ENCODE measurements around the gene NAGLU. TPM values are rescaled to one million over a fixed set of nuclear protein-coding genes. Genes with fewer than 3 reads are reported as not detected.

NAGLU gene
- total and polyA plus RNA-seq, 2 of the 13 experiments (the other 11 are each of a cell fraction or from before 2014, with no cell fraction given): 28.2 to 40.1 TPM

- TF ChIP-seq MAF1 (CRISPR knock-in tag; IDR thresholded peaks at IDR 0.05; ENCODE audit: borderline replicate concordance) (0 out of 2 replicates have a peak, but pooled peaks have one; percentile 58), ZBTB3 (CRISPR knock-in tag; IDR thresholded peaks at IDR 0.05; ENCODE audit: borderline replicate concordance, low read depth) (peak; percentile 97), HNRNPH1 (optimal IDR thresholded peaks at IDR 0.05; ENCODE audit: low read depth, low read length) (no peak), ZNF780A (CRISPR knock-in tag; IDR thresholded peaks at IDR 0.05) (no peak), MEIS2 (CRISPR knock-in tag; IDR thresholded peaks at IDR 0.05) (0 out of 2 replicates have a peak, but pooled peaks have one; percentile 31), CCAR2 (optimal IDR thresholded peaks at IDR 0.05; ENCODE audit: low read depth, low read length) (no peak), ZBTB4 (CRISPR knock-in tag; IDR thresholded peaks at IDR 0.05; ENCODE audit: borderline replicate concordance) (peak; percentile 60; the same call in 1 of the 2 replicates), HNRNPK (IDR thresholded peaks at IDR 0.05; ENCODE audit: low read depth, low read length, poor library complexity, severe bottlenecking) (no peak), HNF4G (IDR thresholded peaks at IDR 0.05; ENCODE audit: borderline replicate concordance, low read depth, low read length) (peak; percentile 85), HNF4G (CRISPR knock-in tag; IDR thresholded peaks at IDR 0.05; ENCODE audit: borderline replicate concordance, low read depth) (peak; percentile 67; the same call in 1 of the 2 replicates), ZNF282 (IDR thresholded peaks at IDR 0.05; ENCODE audit: partially characterized antibody) (no peak), TMF1 (CRISPR knock-in tag; IDR thresholded peaks at IDR 0.05; ENCODE audit: low read depth) (0 out of 2 replicates have a peak, but pooled peaks have one; percentile 35), ATF2 (CRISPR knock-in tag; IDR thresholded peaks at IDR 0.05) (peak; percentile 95), POLR2AphosphoS5 (IDR thresholded peaks at IDR 0.05; ENCODE audit: low read depth, low read length) (peak; percentile 71), ZBTB7A (CRISPR knock-in tag; IDR thresholded peaks at IDR 0.05) (peak; percentile 97), SUZ12 (IDR thresholded peaks at IDR 0.05; ENCODE audit: low read depth, low read length) (no peak), POLR2AphosphoS2 (IDR thresholded peaks at IDR 0.05; ENCODE audit: low read depth, low read length) (no peak), THAP7 (CRISPR knock-in tag; IDR thresholded peaks at IDR 0.05) (peak; percentile 60; the same call in 1 of the 2 replicates), ZFX (CRISPR knock-in tag; IDR thresholded peaks at IDR 0.05; ENCODE audit: low read depth) (peak; percentile 81), CREBL2 (CRISPR knock-in tag; IDR thresholded peaks at IDR 0.05; ENCODE audit: borderline replicate concordance) (0 out of 2 replicates have a peak, but pooled peaks have one; percentile 38), FOXP1 (IDR thresholded peaks at IDR 0.05) (peak; percentile 81), FOXP1 (CRISPR knock-in tag; IDR thresholded peaks at IDR 0.05) (peak; percentile 97), RARG (CRISPR knock-in tag; IDR thresholded peaks at IDR 0.05; ENCODE audit: low read depth) (peak; percentile 22; the same call in 1 of the 2 replicates), KMT2A (CRISPR knock-in tag; IDR thresholded peaks at IDR 0.05) (no peak), FOXO1 (CRISPR knock-in tag; IDR thresholded peaks at IDR 0.05) (peak; percentile 91), POLR2G (IDR thresholded peaks at IDR 0.05; ENCODE audit: low read depth, low read length) (peak; percentile 39; the same call in 1 of the 2 replicates), THAP11 (CRISPR knock-in tag; IDR thresholded peaks at IDR 0.05) (peak; percentile 65; the same call in 1 of the 2 replicates)
Measured at GRCh38 chr17:42530952-42531454, 5.0 kb upstream of the NAGLU start (continued).

All from HepG2 (cell line).